ENCODE measurements around the gene DPPA3.
"Not testable (repeated sequence)": the region's sequence is repeated elsewhere in the genome, so short reads cannot be mapped to it uniquely, and the experiment has no call there.

The DPPA3 gene

GRCh38 chr12:7711133-7711532 is at the start of gene DPPA3:
Gene DPPA3, plus strand, starts transcription at chr12:7711433. Its CDS starts 138 bp downstream, at chr12:7711571.
- DNase-seq, result no peak

- DNase-seq, result no peak
These were observed 49.5 kb upstream of the DPPA3 start for GRCh38 chr12:7661741-7662140.

- no peak for DNase-seq
These were observed 44.6 kb upstream of the DPPA3 start for GRCh38 chr12:7666595-7666994.

- DNase-seq, result no peak
These were observed 44.1 kb upstream of the DPPA3 start for GRCh38 chr12:7667125-7667524.

GRCh38 chr12:7668171-7668570 is 43.1 kb upstream of the DPPA3 start:
- DNase-seq, result no peak

- DNase-seq, result not testable (repeated sequence)
These were observed 35.8 kb upstream of the DPPA3 start for GRCh38 chr12:7675455-7675854.

- not testable (repeated sequence) for DNase-seq
These were observed 33.8 kb upstream of the DPPA3 start for GRCh38 chr12:7677432-7677888.

- DNase-seq, result no peak
These were observed 32.5 kb upstream of the DPPA3 start for GRCh38 chr12:7678744-7679143.

- DNase-seq, result no peak
These were observed 31.8 kb upstream of the DPPA3 start for GRCh38 chr12:7679251-7680045.

- DNase-seq, result no peak
These were observed 29.7 kb upstream of the DPPA3 start for GRCh38 chr12:7681535-7681934.

- DNase-seq, result no peak
These were observed 17.4 kb upstream of the DPPA3 start for GRCh38 chr12:7693793-7694192.

- no peak for DNase-seq
These were observed 16.5 kb upstream of the DPPA3 start for GRCh38 chr12:7694556-7695236.

GRCh38 chr12:7695237-7695560 is 16.0 kb upstream of the DPPA3 start:
- no peak for DNase-seq

GRCh38 chr12:7695566-7696197 is 15.6 kb upstream of the DPPA3 start, which contains the start of gene GDF3:
Gene GDF3, minus strand, starts transcription at chr12:7695775. Its CDS starts 47 bp downstream, at chr12:7695728.
- DNase-seq, result no peak

GRCh38 chr12:7705846-7706245 is 5.4 kb upstream of the DPPA3 start:
- DNase-seq, result no peak

GRCh38 chr12:7709969-7710675 is 1.1 kb upstream of the DPPA3 start:
- DNase-seq, result no peak

- DNase-seq, result no peak
These were observed 1.7 kb downstream of the DPPA3 start for GRCh38 chr12:7712841-7713442.

- DNase-seq, result no peak
These were observed 5.1 kb downstream of the DPPA3 start for GRCh38 chr12:7716381-7716780.

- no peak for DNase-seq
These were observed 8.9 kb downstream of the DPPA3 start for GRCh38 chr12:7719946-7720730.

- no peak for DNase-seq
These were observed 12.7 kb downstream of the DPPA3 start for GRCh38 chr12:7723926-7724325.

GRCh38 chr12:7729746-7730145 is 18.5 kb downstream of the DPPA3 start:
- no peak for DNase-seq

- not testable (repeated sequence) for DNase-seq
These were observed 19.8 kb downstream of the DPPA3 start for GRCh38 chr12:7730984-7731383.
